ENCODE measurements around the gene DSCAM. TPM values are rescaled to one million over a fixed set of nuclear protein-coding genes. Genes with fewer than 3 reads are reported as not detected.

DSCAM gene
- total and polyA plus RNA-seq, 10 of the 15 experiments (the other 5 are each of a cell fraction or from before 2014, with no cell fraction given): not detected

GRCh38 chr21:40284409-40284808 is 562.5 kb downstream of the DSCAM start:
- no peak for DNase-seq (ENCODE audit: low read depth, low spot score)
- ATAC-seq: no peak
- H3K4me3 ChIP-seq: no peak overlapping the region
- 58% methylated on average over 4 of the region's 4 CpGs for WGBS (ENCODE audit: insufficient coverage, insufficient replicate concordance, low lambda C conversion rate, missing lambda C conversion rate)
- TF ChIP-seq CHD1 (IDR thresholded peaks at IDR 0.05; ENCODE audit: low read depth, low read length) (no peak), BCL11A (IDR thresholded peaks at IDR 0.05; ENCODE audit: low read depth, low read length) (no peak), BHLHE40 (IDR thresholded peaks at IDR 0.05; ENCODE audit: borderline replicate concordance in 1 of 2, low read depth in 2 of 2, low read length in 1 of 2) (no peak), SMARCA5 (IDR thresholded peaks at IDR 0.05) (no peak), BACH1 (IDR thresholded peaks at IDR 0.05; ENCODE audit: borderline replicate concordance) (no peak), SREBF1 (IDR thresholded peaks at IDR 0.05; ENCODE audit: low read length) (no peak), SUZ12 (IDR thresholded peaks at IDR 0.05; ENCODE audit: unreplicated experiment) (no peak), PAX5 (IDR thresholded peaks at IDR 0.05; ENCODE audit: borderline replicate concordance, low read depth, low read length) (no peak), CEBPB (IDR thresholded peaks at IDR 0.05; ENCODE audit: borderline replicate concordance in 1 of 2, low read depth in 2 of 2, low read length in 2 of 2) (no peak), NRF1 (conservative IDR thresholded peaks at IDR 0.05; ENCODE audit: low read depth, low read length) (no peak)
- TF ChIP-seq, protein P1, sequence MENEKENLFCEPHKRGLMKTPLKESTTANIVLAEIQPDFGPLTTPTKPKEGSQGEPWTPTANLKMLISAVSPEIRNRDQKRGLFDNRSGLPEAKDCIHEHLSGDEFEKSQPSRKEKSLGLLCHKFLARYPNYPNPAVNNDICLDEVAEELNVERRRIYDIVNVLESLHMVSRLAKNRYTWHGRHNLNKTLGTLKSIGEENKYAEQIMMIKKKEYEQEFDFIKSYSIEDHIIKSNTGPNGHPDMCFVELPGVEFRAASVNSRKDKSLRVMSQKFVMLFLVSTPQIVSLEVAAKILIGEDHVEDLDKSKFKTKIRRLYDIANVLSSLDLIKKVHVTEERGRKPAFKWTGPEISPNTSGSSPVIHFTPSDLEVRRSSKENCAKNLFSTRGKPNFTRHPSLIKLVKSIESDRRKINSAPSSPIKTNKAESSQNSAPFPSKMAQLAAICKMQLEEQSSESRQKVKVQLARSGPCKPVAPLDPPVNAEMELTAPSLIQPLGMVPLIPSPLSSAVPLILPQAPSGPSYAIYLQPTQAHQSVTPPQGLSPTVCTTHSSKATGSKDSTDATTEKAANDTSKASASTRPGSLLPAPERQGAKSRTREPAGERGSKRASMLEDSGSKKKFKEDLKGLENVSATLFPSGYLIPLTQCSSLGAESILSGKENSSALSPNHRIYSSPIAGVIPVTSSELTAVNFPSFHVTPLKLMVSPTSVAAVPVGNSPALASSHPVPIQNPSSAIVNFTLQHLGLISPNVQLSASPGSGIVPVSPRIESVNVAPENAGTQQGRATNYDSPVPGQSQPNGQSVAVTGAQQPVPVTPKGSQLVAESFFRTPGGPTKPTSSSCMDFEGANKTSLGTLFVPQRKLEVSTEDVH (IDR thresholded peaks at IDR 0.05; ENCODE audit: low read depth, partially characterized antibody): no peak
- no peaks in the 10 kb centered on the region for H3K36me3 ChIP-seq (ENCODE audit: control insufficient read depth in 2 of 2, insufficient read depth in 2 of 2, low read length in 1 of 2)
- H3K27ac ChIP-seq (ENCODE audit: control insufficient read depth, insufficient read depth): no peak overlapping the region
- POLR2A ChIA-PET: no interaction called here
- no peaks in the 10 kb centered on the region; the same call in 2 of the 3 replicates for H3K9me3 ChIP-seq (replicated peaks; ENCODE audit: control insufficient read depth, insufficient read depth, low read length)
- RAD21 ChIA-PET (ENCODE audit: unreplicated experiment): no interaction called here
- CTCF ChIA-PET: no interaction called here
- intact Hi-C loops (cut with micrococcal nuclease; ENCODE audit: unreplicated experiment): no loop called here
- H3K27me3 ChIP-seq (replicated peaks in 1 of 2; ENCODE audit: control insufficient read depth in 2 of 2, insufficient read depth in 2 of 2, low read length in 1 of 2): no peaks in the 10 kb centered on the region
- no peak overlapping the region for H2AFZ ChIP-seq (ENCODE audit: control insufficient read depth, low read depth, low read length)
- in situ Hi-C loops (cut with MboI): no loop called here
- H3K79me2 ChIP-seq (ENCODE audit: control insufficient read depth, insufficient read depth, low read length): no peaks in the 10 kb centered on the region
- no peak for FAIRE-seq
- H3K4me2 ChIP-seq (ENCODE audit: control insufficient read depth, insufficient read depth): no peak overlapping the region
- H3K9ac ChIP-seq (ENCODE audit: control insufficient read depth, insufficient read depth, low read length): no peak overlapping the region
- SMC1A ChIA-PET (ENCODE audit: uncharacterized antibody, unreplicated experiment): no interaction called here
- no peaks in the 10 kb centered on the region for H3K4me1 ChIP-seq (ENCODE audit: control insufficient read depth, insufficient read depth, low read length)
- no peaks in the 10 kb centered on the region for H4K20me1 ChIP-seq (ENCODE audit: control insufficient read depth, insufficient read depth)
- no TSS peak for BruUV-seq (replicated peaks)

Measured in GM12878 (cell line).